HFFc6 (cell line): ENCODE results near the gene TACC2. TPM values are rescaled to one million over a fixed set of nuclear protein-coding genes. Genes with fewer than 3 reads are reported as not detected.
A peak's percentile ranks its signal among the peaks of the same experiment; 100 is the strongest.

Source experiments
- DNase-seq: peaks from one replicate; pipeline ENCODE4 v3.0.0-alpha.2; 2018
- H3K27ac Mint-ChIP-seq: 2 replicates; pipeline ENCODE4 v1.8.0; 2020; ENCODE audit warnings: mild to moderate bottlenecking, mixed read lengths
- H3K27me3 Mint-ChIP-seq: 2 replicates; pipeline ENCODE4 v1.8.0; 2021; ENCODE audit warnings: mild to moderate bottlenecking, moderate library complexity, mixed read lengths; ENCODE audit not compliant: insufficient read depth
- H3K36me3 Mint-ChIP-seq: 2 replicates; pipeline ENCODE4 v1.8.0; 2021; ENCODE audit warnings: low read depth, mixed read lengths
- H3K4me1 Mint-ChIP-seq: 2 replicates; pipeline ENCODE4 v1.8.0; 2020; ENCODE audit warnings: low read depth, mixed read lengths
- H3K4me3 Mint-ChIP-seq: 2 replicates; pipeline ENCODE4 v1.8.0; 2020; ENCODE audit warnings: mild to moderate bottlenecking, moderate library complexity, mixed read lengths
- H3K9me3 Mint-ChIP-seq: 2 replicates; pipeline ENCODE4 v1.8.0; 2020; ENCODE audit warnings: mild to moderate bottlenecking, mixed read lengths
- total RNA-seq, 6 experiments: library from RNA; stranded (reverse); fragmentation: NEBNext Ultra II Directional; extraction: Animal tissue kit (Norgen Biotek cat#: 25700); gene quantifications; 2 replicates in 1 of 6; 3 replicates in 5 of 6; pipeline ENCODE4 v1.2.3, GENCODE V29; 2021
- TF ChIP-seq, protein P1 (sequence below): fragments of 200-600 bp; sonication (generic); IDR thresholded peaks from 2 replicates; pipeline ENCODE4 v1.5.0; 2021; ENCODE audit warnings: antibody characterized with exemption, mild to moderate bottlenecking

Gene TACC2
- total RNA-seq, 6 experiments from 2014 or later, result 15.9 to 19.5 (median 17.5) TPM

DNA sequence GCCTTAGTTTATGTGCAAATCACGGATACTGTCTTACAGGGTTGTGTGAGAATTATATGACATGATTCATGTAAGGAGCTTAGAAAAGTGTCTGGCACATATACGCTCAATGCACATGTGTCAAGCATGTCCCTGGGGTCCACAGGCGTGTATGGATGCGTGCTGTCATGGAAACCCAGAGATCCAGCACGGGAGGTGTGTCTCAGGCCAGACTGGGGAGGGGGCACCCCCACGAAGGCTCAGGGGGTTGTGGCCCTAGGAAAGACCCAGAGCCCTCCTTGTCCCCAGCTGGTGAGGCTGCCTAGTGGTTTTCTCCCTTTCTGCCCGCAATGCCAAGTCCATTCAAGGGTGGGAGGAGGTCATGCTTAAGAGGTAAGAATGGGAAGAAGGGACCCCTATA lies 291.2 kb downstream of the TACC2 start:
- TF ChIP-seq, protein P1, sequence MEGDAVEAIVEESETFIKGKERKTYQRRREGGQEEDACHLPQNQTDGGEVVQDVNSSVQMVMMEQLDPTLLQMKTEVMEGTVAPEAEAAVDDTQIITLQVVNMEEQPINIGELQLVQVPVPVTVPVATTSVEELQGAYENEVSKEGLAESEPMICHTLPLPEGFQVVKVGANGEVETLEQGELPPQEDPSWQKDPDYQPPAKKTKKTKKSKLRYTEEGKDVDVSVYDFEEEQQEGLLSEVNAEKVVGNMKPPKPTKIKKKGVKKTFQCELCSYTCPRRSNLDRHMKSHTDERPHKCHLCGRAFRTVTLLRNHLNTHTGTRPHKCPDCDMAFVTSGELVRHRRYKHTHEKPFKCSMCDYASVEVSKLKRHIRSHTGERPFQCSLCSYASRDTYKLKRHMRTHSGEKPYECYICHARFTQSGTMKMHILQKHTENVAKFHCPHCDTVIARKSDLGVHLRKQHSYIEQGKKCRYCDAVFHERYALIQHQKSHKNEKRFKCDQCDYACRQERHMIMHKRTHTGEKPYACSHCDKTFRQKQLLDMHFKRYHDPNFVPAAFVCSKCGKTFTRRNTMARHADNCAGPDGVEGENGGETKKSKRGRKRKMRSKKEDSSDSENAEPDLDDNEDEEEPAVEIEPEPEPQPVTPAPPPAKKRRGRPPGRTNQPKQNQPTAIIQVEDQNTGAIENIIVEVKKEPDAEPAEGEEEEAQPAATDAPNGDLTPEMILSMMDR, result no peak
- H3K4me1 Mint-ChIP-seq, result peaks cover 41% of the 10 kb centered on the region
- H3K27ac Mint-ChIP-seq, result no peak overlapping the region
- H3K27me3 Mint-ChIP-seq, result peaks cover 3% of the 10 kb centered on the region; the same call in 1 of the 2 replicates
- no peaks in the 10 kb centered on the region for H3K9me3 Mint-ChIP-seq
- DNase-seq, result no peak
- H3K36me3 Mint-ChIP-seq, result no peaks in the 10 kb centered on the region
- H3K4me3 Mint-ChIP-seq, result peak overlapping the region; percentile 22; the same call in 1 of the 2 replicates

DNA sequence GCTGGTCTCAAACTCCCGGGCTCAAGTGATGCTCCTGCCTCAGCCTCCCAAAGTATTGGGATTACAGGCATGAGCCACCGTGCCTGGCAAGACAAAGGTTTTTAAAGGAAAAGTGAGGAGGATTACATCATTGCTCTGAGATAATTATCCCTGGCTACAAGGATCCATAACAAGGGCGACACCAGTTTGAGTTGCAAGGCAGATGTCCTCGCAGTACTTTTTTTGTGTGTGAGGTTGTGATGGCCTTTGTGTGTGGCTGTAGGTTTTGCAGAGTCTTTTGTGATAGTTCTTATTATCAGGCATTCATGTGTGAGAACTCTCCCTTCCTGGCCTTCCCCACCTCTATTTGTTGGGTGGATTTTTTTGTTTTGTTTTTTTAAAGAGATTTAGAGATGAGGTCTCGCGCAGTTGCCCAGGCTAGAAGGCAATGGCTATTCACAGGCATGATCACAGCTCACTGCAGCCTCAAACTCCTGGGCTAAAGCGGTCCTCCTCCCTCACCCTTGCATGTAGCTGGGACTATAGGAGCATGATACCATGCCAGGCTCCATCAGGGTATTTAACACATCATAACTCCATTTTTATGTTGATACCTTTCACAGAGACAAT lies 292.2 kb downstream of the TACC2 start:
- H3K36me3 Mint-ChIP-seq, result no peaks in the 10 kb centered on the region
- H3K4me3 Mint-ChIP-seq, result no peak overlapping the region
- TF ChIP-seq, protein P1, result no peak
- DNase-seq, result no peak
- H3K27ac Mint-ChIP-seq, result no peak overlapping the region
- peaks cover 3% of the 10 kb centered on the region; the same call in 1 of the 2 replicates for H3K27me3 Mint-ChIP-seq
- no peaks in the 10 kb centered on the region for H3K9me3 Mint-ChIP-seq
- H3K4me1 Mint-ChIP-seq, result peaks cover 41% of the 10 kb centered on the region

DNA sequence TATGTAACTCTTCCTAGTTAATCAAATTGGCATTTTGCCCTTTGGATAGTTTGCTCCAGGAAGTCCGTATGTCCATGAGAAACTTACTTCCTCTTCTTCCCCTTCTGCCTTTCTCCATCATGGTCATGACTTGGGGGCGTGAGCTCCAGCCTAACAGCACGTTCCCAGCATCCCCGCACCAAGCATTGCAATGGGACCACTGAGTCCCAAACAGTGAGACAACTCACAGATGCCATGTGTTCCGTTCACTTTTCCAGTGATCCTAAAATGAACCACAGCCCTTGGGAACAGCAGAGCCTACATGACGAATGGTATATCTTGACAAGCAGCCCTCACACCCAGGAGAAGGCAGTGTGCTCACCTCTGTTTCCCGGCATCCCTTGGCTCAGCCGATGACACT lies 292.8 kb downstream of the TACC2 start:
- DNase-seq, result no peak
- Mint-ChIP-seq H3K4me1 (peaks cover 43% of the 10 kb centered on the region), H3K27ac (no peak overlapping the region), H3K27me3 (peaks cover 6% of the 10 kb centered on the region), H3K4me3 (peak overlapping the region; percentile 41; the same call in 1 of the 2 replicates), H3K9me3 (no peaks in the 10 kb centered on the region), H3K36me3 (no peaks in the 10 kb centered on the region)
- TF ChIP-seq, protein P1, result no peak

DNA sequence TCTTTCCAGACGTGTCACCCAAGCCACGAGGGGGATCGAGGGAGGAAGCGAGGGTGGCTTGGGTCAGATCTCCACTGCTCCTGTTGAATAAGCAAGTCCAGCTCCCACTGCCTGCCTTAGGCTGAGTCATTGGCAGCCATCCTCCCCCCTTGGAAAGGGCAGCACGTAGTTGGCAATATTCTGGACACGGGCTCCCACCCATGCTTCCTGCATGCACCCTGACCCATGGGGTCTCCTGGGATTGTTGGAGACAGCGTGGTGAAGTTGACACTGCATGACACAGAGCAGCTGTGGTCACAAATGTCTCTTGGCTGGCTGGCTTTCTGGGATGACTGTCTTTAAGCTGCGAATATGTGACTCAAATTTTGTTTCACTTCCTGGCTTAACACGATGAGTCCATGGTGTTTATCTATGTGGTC lies 293.3 kb downstream of the TACC2 start:
- H3K9me3 Mint-ChIP-seq, result no peaks in the 10 kb centered on the region
- H3K4me3 Mint-ChIP-seq, result peak overlapping the region; percentile 41; the same call in 1 of the 2 replicates
- TF ChIP-seq, protein P1, result no peak
- no peaks in the 10 kb centered on the region for H3K36me3 Mint-ChIP-seq
- peaks cover 10% of the 10 kb centered on the region for H3K27me3 Mint-ChIP-seq
- H3K4me1 Mint-ChIP-seq, result peaks cover 43% of the 10 kb centered on the region
- peak; percentile 12 for DNase-seq
- H3K27ac Mint-ChIP-seq, result no peak overlapping the region

DNA sequence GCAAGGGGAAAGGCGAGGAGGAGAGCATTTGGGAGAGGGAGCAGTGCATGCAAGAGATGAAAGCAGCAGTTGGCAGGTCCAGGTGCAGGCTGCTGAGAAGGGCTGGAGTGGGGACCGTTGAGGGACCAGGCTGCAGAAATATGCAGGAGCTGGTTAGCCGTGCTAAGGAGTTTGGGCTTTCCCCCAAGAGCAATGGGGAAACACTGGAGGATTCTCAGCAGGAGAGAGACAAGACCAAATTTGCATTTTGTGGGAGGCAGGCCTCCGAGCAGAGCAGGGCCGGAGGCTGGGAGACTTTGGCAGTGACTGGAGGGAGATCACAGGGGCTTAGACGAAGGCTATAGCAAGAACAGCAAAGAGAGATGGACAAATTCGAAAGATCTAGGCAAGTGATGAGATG lies 293.9 kb downstream of the TACC2 start:
- DNase-seq, result no peak
- TF ChIP-seq, protein P1, result no peak
- Mint-ChIP-seq H3K4me1 (peaks cover 43% of the 10 kb centered on the region), H3K27me3 (peaks cover 10% of the 10 kb centered on the region), H3K27ac (no peak overlapping the region), H3K9me3 (no peaks in the 10 kb centered on the region), H3K36me3 (no peaks in the 10 kb centered on the region), H3K4me3 (no peak overlapping the region)
